Neural progenitor cell (in vitro differentiated cells): ENCODE results near the gene PFN1.

Experiments
- CTCF ChIP-seq: fragments of 200-600 bp; sonication (generic); IDR thresholded peaks from 2 replicates; pipeline ENCODE4 v1.5.1; 2017; ENCODE audit warnings: antibody characterized with exemption, mild to moderate bottlenecking
- EZH2 ChIP-seq: fragments of 200-600 bp; sonication (generic); IDR thresholded peaks from 2 replicates; pipeline ENCODE4 v1.6.1; 2017; ENCODE audit warnings: antibody characterized with exemption, mild to moderate bottlenecking, moderate library complexity
- EZH2phosphoT487 ChIP-seq: fragments of 200-600 bp; sonication (generic); IDR thresholded peaks from 2 replicates; pipeline ENCODE4 v1.6.1; 2017; ENCODE audit warnings: antibody characterized with exemption

- no peak for TF ChIP-seq CTCF
- TF ChIP-seq EZH2phosphoT487: no peak
- no peak for TF ChIP-seq EZH2
These were observed 28.8 kb downstream of the PFN1 start for GRCh38 chr17:4919511-4920047.
